Smooth muscle cell (in vitro differentiated cells): ENCODE results near the gene ZNF764. TPM values are rescaled to one million over a fixed set of nuclear protein-coding genes. Genes with fewer than 3 reads are reported as not detected.

Experiments
- DNase-seq: peaks from one replicate; lab custom pipeline; 2025; ENCODE audit not compliant: unreplicated experiment; lab: John Stamatoyannopoulos, UW
- H2AFZ ChIP-seq: fragments of 200-600 bp; sonication (generic); 2 replicates; pipeline ENCODE4 v1.6.0; 2016; ENCODE audit warnings: antibody characterized with exemption, low read depth, mild to moderate bottlenecking
- H3F3A ChIP-seq: fragments of 200-600 bp; sonication (generic); 2 replicates; pipeline ENCODE4 v1.6.0; 2017; ENCODE audit warnings: antibody characterized with exemption, low read depth
- H3K27ac ChIP-seq: fragments of 200-600 bp; sonication (generic); 2 replicates; pipeline ENCODE4 v1.5.1; 2016; ENCODE audit warnings: low read depth, mild to moderate bottlenecking
- H3K27me3 ChIP-seq: fragments of 200-600 bp; sonication (generic); 2 replicates; pipeline ENCODE4 v1.6.1; 2016; ENCODE audit warnings: low read depth, mild to moderate bottlenecking
- H3K36me3 ChIP-seq: fragments of 200-600 bp; sonication (generic); 2 replicates; pipeline ENCODE4 v1.5.1; 2016; ENCODE audit warnings: low read depth
- H3K4me1 ChIP-seq: fragments of 200-600 bp; sonication (generic); 2 replicates; pipeline ENCODE4 v1.5.1; 2016; ENCODE audit warnings: low read depth
- H3K4me2 ChIP-seq: fragments of 200-600 bp; sonication (generic); 2 replicates; pipeline ENCODE4 v1.6.0; 2016; ENCODE audit warnings: mild to moderate bottlenecking
- H3K4me3 ChIP-seq: fragments of 200-600 bp; sonication (generic); 2 replicates; pipeline ENCODE4 v1.5.1; 2016; ENCODE audit warnings: mild to moderate bottlenecking
- H3K79me2 ChIP-seq: fragments of 200-600 bp; sonication (generic); 2 replicates; pipeline ENCODE4 v1.6.0; 2016; ENCODE audit warnings: low read depth, mild to moderate bottlenecking
- H3K9ac ChIP-seq: fragments of 200-600 bp; sonication (generic); 2 replicates; pipeline ENCODE4 v1.6.0; 2016; ENCODE audit warnings: low read depth
- H3K9me3 ChIP-seq: fragments of 200-600 bp; sonication (generic); replicated peaks from 2 replicates; pipeline ENCODE4 v1.5.1; 2016; ENCODE audit warnings: low read depth
- H4K20me1 ChIP-seq: fragments of 200-600 bp; sonication (generic); 2 replicates; pipeline ENCODE4 v1.6.0; 2016; ENCODE audit warnings: low read depth
- CTCF ChIP-seq: fragments of 200-600 bp; sonication (generic); IDR thresholded peaks from 2 replicates; pipeline ENCODE4 v1.5.1; 2017; ENCODE audit warnings: borderline replicate concordance, mild to moderate bottlenecking, antibody characterized with exemption; ENCODE audit not compliant: insufficient read depth, poor library complexity, severe bottlenecking
- WGBS: methylation state at CpG from one replicate; pipeline ENCODE4 v1.1.7; 2016; ENCODE audit warnings: low lambda C conversion rate; 5-methylcytosine and 5-hydroxymethylcytosine counted together
- polyA plus RNA-seq: library from polyadenylated mRNA; unstranded; fragments of >200 nt; fragmentation: Nextera tagmentation; extraction: Ambion mirVana; gene quantifications from 2 replicates; pipeline ENCODE4 v1.2.1, GENCODE V29; 2016
- total RNA-seq: library from RNA; depleted of rRNA; stranded (reverse); fragments of >200 nt; gene quantifications from 2 replicates; pipeline ENCODE4 v1.2.3, GENCODE V29; 2014

ZNF764 gene
- total and polyA plus RNA-seq, 2 experiments from 2014 or later = 1.6 to 6.5 TPM

- Histone ChIP-seq H3K79me2 (peaks cover 24% of the 10 kb centered on the region), H3K27me3 (no peaks in the 10 kb centered on the region)
Observed at GRCh38 chr16:30582611-30583340, 24.6 kb upstream of the ZNF764 start.

GRCh38 chr16:30581457-30581856 lies 23.3 kb upstream of the ZNF764 start:
- Histone ChIP-seq H3K27me3 (no peaks in the 10 kb centered on the region), H3K36me3 (no peaks in the 10 kb centered on the region), H3K27ac (no peak overlapping the region), H3K4me2 (no peak overlapping the region), H3F3A (no peaks in the 10 kb centered on the region), H3K79me2 (peaks cover 24% of the 10 kb centered on the region), H4K20me1 (peaks cover 4% of the 10 kb centered on the region), H2AFZ (no peak overlapping the region), H3K4me1 (peaks cover 5% of the 10 kb centered on the region), H3K9me3 (no peaks in the 10 kb centered on the region), H3K9ac (no peak overlapping the region), H3K4me3 (no peak overlapping the region)
- no peak for DNase-seq
- TF ChIP-seq CTCF = no peak
- WGBS = 99% methylated on average over 7 of the region's 7 CpGs

More at GRCh38 chr16:30582611-30583340, 24.6 kb upstream of the ZNF764 start:
- Histone ChIP-seq H3K9ac (no peak overlapping the region), H4K20me1 (peaks cover 4% of the 10 kb centered on the region), H3K27ac (no peak overlapping the region), H3K9me3 (no peaks in the 10 kb centered on the region), H2AFZ (no peak overlapping the region), H3K4me3 (no peak overlapping the region), H3K4me1 (peaks cover 5% of the 10 kb centered on the region), H3K4me2 (no peak overlapping the region), H3K36me3 (no peaks in the 10 kb centered on the region), H3F3A (no peaks in the 10 kb centered on the region)
- 98% methylated on average over 48 of the region's 48 CpGs for WGBS
- no peak for TF ChIP-seq CTCF
- no peak for DNase-seq

- DNase-seq = no peak
- Histone ChIP-seq H4K20me1 (peaks cover 4% of the 10 kb centered on the region), H3K36me3 (no peaks in the 10 kb centered on the region), H3K79me2 (peaks cover 4% of the 10 kb centered on the region), H3K27me3 (no peaks in the 10 kb centered on the region), H3K27ac (no peak overlapping the region), H2AFZ (no peak overlapping the region), H3K4me3 (no peak overlapping the region), H3K9me3 (no peaks in the 10 kb centered on the region), H3K4me2 (no peak overlapping the region), H3K4me1 (peaks cover 13% of the 10 kb centered on the region), H3K9ac (no peak overlapping the region), H3F3A (peaks cover 6% of the 10 kb centered on the region)
- no peak for TF ChIP-seq CTCF
- 85% methylated on average over 1 of the region's 1 CpG for WGBS
Observed at GRCh38 chr16:30574678-30575077, 16.5 kb upstream of the ZNF764 start.
